HCT116 (cell line): Measurements from ENCODE around the gene CDC6. TPM values are rescaled to one million over a fixed set of nuclear protein-coding genes. Genes with fewer than 3 reads are reported as not detected.

Experiments used
- ATAC-seq: fragments of 200-7000 bp; cut with Tn5 transposase; 2 replicates; pipeline ENCODE4 v1.9.1; 2020; ENCODE audit warnings: mild to moderate bottlenecking, moderate library complexity
- BruUV-seq: library from RNA; stranded (reverse); fragments of 400-500 nt; replicated peaks from 2 replicates; lab custom pipeline; 2021; lab: Mats Ljungman, UMichigan
- CTCF ChIA-PET: fragments of 300-600 bp; sonication (Branson Sonifier 250); formaldehyde crosslinking; loops from one replicate; lab custom pipeline; 2021; ENCODE audit warnings: antibody characterized with exemption; lab: Charles Lee
- POLR2A ChIA-PET: fragments of 300-600, 350-600 bp; sonication (Branson Sonifier 250); formaldehyde crosslinking; loops from one replicate; lab custom pipeline; 2021; ENCODE audit warnings: antibody characterized with exemption; lab: Charles Lee
- RAD21 ChIA-PET, 2 experiments: fragments of 300-600 bp; sonication (Branson Sonifier 250); formaldehyde crosslinking; loops; one replicate each; lab custom pipeline; 2023; ENCODE audit warnings: low total read pairs in 2 of 2; ENCODE audit not compliant: uncharacterized antibody in 2 of 2, unreplicated experiment in 2 of 2, low non-redundant PET in 1 of 2; lab: Charles Lee
- DNase-seq: peaks from one replicate; pipeline ENCODE4 v3.0.0-alpha.2; 2010; ENCODE audit warnings: low read depth, low spot score
- H2AFZ ChIP-seq: fragments of 200-600 bp; shearing (Covaris generic), sonication (generic); 2 replicates; pipeline ENCODE4 v1.6.1; 2017; ENCODE audit warnings: low read depth, mixed run types, mixed read lengths, antibody characterized with exemption, low read length; ENCODE audit not compliant: poor library complexity, severe bottlenecking
- H3K27ac ChIP-seq: 2 replicates; pipeline ENCODE4 v1.5.1; 2012; ENCODE audit warnings: low read depth, low read length
- H3K27me3 ChIP-seq: fragments of 200-600 bp; sonication (generic); 2 replicates; pipeline ENCODE4 v1.6.1; 2016; ENCODE audit warnings: mixed run types, low read length, mixed read lengths; ENCODE audit not compliant: insufficient read depth
- H3K36me3 ChIP-seq, 2 experiments: fragments of 200-500 bp in 1 of 2; fragments of 200-600 bp in 1 of 2; sonication (Bioruptor generic) in 1 of 2; sonication (generic) in 1 of 2; 2 replicates each; pipeline versions ENCODE4 v1.5.1 to v1.6.1; 2014 to 2016; ENCODE audit warnings: low read length in 2 of 2, inconsistent platforms in 1 of 2, mixed read lengths in 1 of 2, mixed run types in 1 of 2; ENCODE audit not compliant: insufficient read depth in 2 of 2, control insufficient read depth in 1 of 2
- H3K4me1 ChIP-seq, 2 experiments: fragments of 200-600 bp in 1 of 2; sonication (generic) in 1 of 2; 2 replicates each; pipeline versions ENCODE4 v1.5.1 to v1.6.1; 2012 to 2017; ENCODE audit warnings: low read length in 2 of 2, inconsistent platforms in 1 of 2, mild to moderate bottlenecking in 1 of 2, mixed read lengths in 1 of 2, mixed run types in 1 of 2, moderate library complexity in 1 of 2; ENCODE audit not compliant: insufficient read depth in 2 of 2, control insufficient read depth in 1 of 2
- H3K4me2 ChIP-seq: fragments of 200-600 bp; sonication (generic); 2 replicates; pipeline ENCODE4 v1.6.1; 2017; ENCODE audit warnings: mixed run types, low read length, mixed read lengths
- H3K4me3 ChIP-seq, 2 experiments: fragments of 200-600 bp in 1 of 2; sonication (generic) in 1 of 2; replicated peaks in 1 of 2; 2 replicates each; pipeline ENCODE4 v1.5.1; 2011 to 2016; ENCODE audit warnings: low read length in 2 of 2, control low read depth in 1 of 2, low read depth in 1 of 2, mild to moderate bottlenecking in 1 of 2, mixed read lengths in 1 of 2, mixed run types in 1 of 2
- H3K79me2 ChIP-seq: fragments of 200-600 bp; sonication (generic); 2 replicates; pipeline ENCODE4 v1.6.1; 2017; ENCODE audit warnings: mild to moderate bottlenecking, mixed run types, low read length, moderate library complexity, mixed read lengths; ENCODE audit not compliant: insufficient read depth
- H3K9ac ChIP-seq: fragments of 200-600 bp; sonication (generic); 2 replicates; pipeline ENCODE4 v1.6.1; 2016; ENCODE audit warnings: low read length, mixed read lengths
- H3K9me2 ChIP-seq: fragments of 200-600 bp; sonication (generic), shearing (Covaris generic); 2 replicates; pipeline ENCODE4 v1.6.1; 2017; ENCODE audit warnings: mixed run types, mild to moderate bottlenecking, moderate library complexity; ENCODE audit not compliant: insufficient read depth
- H3K9me3 ChIP-seq, 2 experiments: fragments of 200-500 bp in 1 of 2; fragments of 200-600 bp in 1 of 2; sonication (Bioruptor generic) in 1 of 2; sonication (generic) in 1 of 2; 2 replicates each; pipeline ENCODE4 v1.6.1; 2014 to 2017; ENCODE audit warnings: low read length in 2 of 2, mixed read lengths in 2 of 2, inconsistent platforms in 1 of 2, low read depth in 1 of 2, mild to moderate bottlenecking in 1 of 2, mixed run types in 1 of 2, moderate library complexity in 1 of 2; ENCODE audit not compliant: control insufficient read depth in 1 of 2, insufficient read depth in 1 of 2
- H4K20me1 ChIP-seq: fragments of 200-600 bp; sonication (generic), shearing (Covaris generic); 2 replicates; pipeline ENCODE4 v1.6.1; 2017; ENCODE audit warnings: mixed run types, mild to moderate bottlenecking, moderate library complexity; ENCODE audit not compliant: insufficient read depth
- CEBPB ChIP-seq: IDR thresholded peaks from 2 replicates; pipeline ENCODE4 v1.6.1; 2012; ENCODE audit warnings: low read depth
- JUND ChIP-seq: IDR thresholded peaks from 2 replicates; pipeline ENCODE4 v1.6.1; 2012
- POLR2AphosphoS5 ChIP-seq: IDR thresholded peaks from 2 replicates; pipeline ENCODE4 v1.6.1; 2011; ENCODE audit warnings: mild to moderate bottlenecking, low read depth, low read length, moderate library complexity
- SP1 ChIP-seq: IDR thresholded peaks from 2 replicates; pipeline ENCODE4 v1.6.1; 2012; ENCODE audit warnings: low read depth
- YY1 ChIP-seq: IDR thresholded peaks from 2 replicates; pipeline ENCODE4 v1.6.1; 2011; ENCODE audit warnings: low read length, low read depth, moderate library complexity, mild to moderate bottlenecking; ENCODE audit not compliant: insufficient replicate concordance; ENCODE audit errors: extremely low read depth
- ZBTB33 ChIP-seq: IDR thresholded peaks from 2 replicates; pipeline ENCODE4 v1.6.1; 2011; ENCODE audit warnings: mild to moderate bottlenecking, low read length, moderate library complexity; ENCODE audit not compliant: insufficient replicate concordance; ENCODE audit errors: extremely low read depth
- ZFX ChIP-seq: fragments of 450-650 bp; IDR thresholded peaks from 2 replicates; pipeline ENCODE4 v1.6.1; 2017
- intact Hi-C: fragments of 100-400 bp; cut with micrococcal nuclease; formaldehyde crosslinking; loops from 2 replicates; pipeline ENCODE4 v1.10.0; 2022
- total RNA-seq: library from RNA; stranded (reverse); gene quantifications from one replicate; pipeline ENCODE4 v1.2.1, GENCODE V29; 2021; ENCODE audit not compliant: unreplicated experiment
- TF ChIP-seq, protein P1 (sequence below), 3 experiments: fragments of 200-600 bp in 1 of 3; sonication (generic) in 1 of 3; IDR thresholded peaks in 2 of 3; conservative IDR thresholded peaks in 1 of 3; 2 replicates each; pipeline ENCODE4 v1.5.1; 2012 to 2017; ENCODE audit warnings: low read depth in 2 of 3, low read length in 2 of 3, antibody characterized with exemption in 1 of 3, borderline replicate concordance in 1 of 3, control low read depth in 1 of 3, mild to moderate bottlenecking in 1 of 3, mixed read lengths in 1 of 3, mixed run types in 1 of 3, moderate library complexity in 1 of 3; ENCODE audit not compliant: insufficient read depth in 1 of 3

CDC6 gene
- total RNA-seq, 1 experiment from 2014 or later, result 117 TPM

DNA sequence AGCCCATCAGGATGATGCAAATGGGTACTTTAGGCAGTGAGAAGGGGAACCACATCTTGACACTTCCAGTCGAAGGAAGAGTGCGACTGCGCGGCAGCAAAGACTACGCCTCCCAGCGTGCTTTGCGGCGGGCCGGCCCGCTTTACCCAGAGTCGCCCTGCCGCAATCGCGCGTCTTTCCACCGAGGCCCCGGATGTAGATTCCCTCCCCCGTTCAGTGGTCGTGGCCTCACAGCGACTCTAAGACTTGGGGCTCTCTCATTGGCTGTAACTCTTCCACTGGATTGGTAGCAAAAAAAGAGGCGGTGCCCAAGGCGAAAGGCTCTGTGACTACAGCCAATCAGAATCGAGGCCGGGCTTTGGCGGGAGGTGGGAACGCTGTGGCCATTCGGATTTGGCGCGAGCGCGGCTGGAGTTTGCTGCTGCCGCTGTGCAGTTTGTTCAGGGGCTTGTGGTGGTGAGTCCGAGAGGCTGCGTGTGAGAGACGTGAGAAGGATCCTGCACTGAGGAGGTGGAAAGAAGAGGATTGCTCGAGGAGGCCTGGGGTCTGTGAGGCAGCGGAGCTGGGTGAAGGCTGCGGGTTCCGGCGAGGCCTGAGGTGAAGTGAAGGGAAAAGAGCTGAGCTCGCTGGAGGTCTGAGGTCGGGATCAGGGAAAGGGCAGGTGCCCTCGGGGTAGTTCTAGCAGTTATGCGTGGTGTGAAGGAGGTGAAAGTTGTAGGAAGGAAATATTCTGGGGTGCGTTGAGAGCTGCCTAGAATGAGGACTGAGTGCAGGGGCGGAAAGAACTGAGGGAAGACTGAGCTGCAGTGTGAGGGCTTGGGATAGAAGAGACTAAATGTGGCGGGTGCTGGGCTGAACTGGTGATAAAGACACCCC is at the start of gene CDC6 (continued):
- TF ChIP-seq, protein P1, sequence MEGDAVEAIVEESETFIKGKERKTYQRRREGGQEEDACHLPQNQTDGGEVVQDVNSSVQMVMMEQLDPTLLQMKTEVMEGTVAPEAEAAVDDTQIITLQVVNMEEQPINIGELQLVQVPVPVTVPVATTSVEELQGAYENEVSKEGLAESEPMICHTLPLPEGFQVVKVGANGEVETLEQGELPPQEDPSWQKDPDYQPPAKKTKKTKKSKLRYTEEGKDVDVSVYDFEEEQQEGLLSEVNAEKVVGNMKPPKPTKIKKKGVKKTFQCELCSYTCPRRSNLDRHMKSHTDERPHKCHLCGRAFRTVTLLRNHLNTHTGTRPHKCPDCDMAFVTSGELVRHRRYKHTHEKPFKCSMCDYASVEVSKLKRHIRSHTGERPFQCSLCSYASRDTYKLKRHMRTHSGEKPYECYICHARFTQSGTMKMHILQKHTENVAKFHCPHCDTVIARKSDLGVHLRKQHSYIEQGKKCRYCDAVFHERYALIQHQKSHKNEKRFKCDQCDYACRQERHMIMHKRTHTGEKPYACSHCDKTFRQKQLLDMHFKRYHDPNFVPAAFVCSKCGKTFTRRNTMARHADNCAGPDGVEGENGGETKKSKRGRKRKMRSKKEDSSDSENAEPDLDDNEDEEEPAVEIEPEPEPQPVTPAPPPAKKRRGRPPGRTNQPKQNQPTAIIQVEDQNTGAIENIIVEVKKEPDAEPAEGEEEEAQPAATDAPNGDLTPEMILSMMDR (IDR thresholded peaks at IDR 0.05 in 2 of 3, conservative IDR thresholded peaks at IDR 0.05 in 1 of 3; ENCODE audit: borderline replicate concordance in 1 of 3, insufficient read depth in 1 of 3, low read depth in 2 of 3, low read length in 2 of 3), result no peak

GRCh38 chr17:40241252-40241834 is 46.3 kb upstream of the CDC6 start:
- H3K9ac ChIP-seq, result no peak overlapping the region
- no peaks in the 10 kb centered on the region for H3K9me3 ChIP-seq
- no peaks in the 10 kb centered on the region for H3K27me3 ChIP-seq
- no peaks in the 10 kb centered on the region for H3K36me3 ChIP-seq
- no peak overlapping the region for H3K27ac ChIP-seq
- DNase-seq (no peak), ATAC-seq (no peak)
- no peak overlapping the region for H2AFZ ChIP-seq
- H3K9me2 ChIP-seq, result no peaks in the 10 kb centered on the region
- ChIA-PET CTCF (no interaction called here), RAD21 (no interaction called here), POLR2A (no interaction called here)
- no peaks in the 10 kb centered on the region for H4K20me1 ChIP-seq
- TF ChIP-seq POLR2AphosphoS5, result no peak
- no peak for TF ChIP-seq ZBTB33
- TF ChIP-seq ZFX, result no peak
- no peak for TF ChIP-seq JUND
- no peak for TF ChIP-seq SP1
- no peak for TF ChIP-seq CEBPB
- TF ChIP-seq YY1, result no peak
- H3K4me1 ChIP-seq, result peaks cover 0 to under 1% of the 10 kb centered on the region in 2 experiments; a peak in 1 of 4 replicates
- H3K79me2 ChIP-seq, result peaks cover 73% of the 10 kb centered on the region
- no peak overlapping the region for H3K4me3 ChIP-seq
- BruUV-seq, result no TSS peak
- intact Hi-C loops, result no loop called here
- H3K4me2 ChIP-seq, result no peak overlapping the region
